Measurements from ENCODE around the gene UGT3A2.

The UGT3A2 gene

DNA sequence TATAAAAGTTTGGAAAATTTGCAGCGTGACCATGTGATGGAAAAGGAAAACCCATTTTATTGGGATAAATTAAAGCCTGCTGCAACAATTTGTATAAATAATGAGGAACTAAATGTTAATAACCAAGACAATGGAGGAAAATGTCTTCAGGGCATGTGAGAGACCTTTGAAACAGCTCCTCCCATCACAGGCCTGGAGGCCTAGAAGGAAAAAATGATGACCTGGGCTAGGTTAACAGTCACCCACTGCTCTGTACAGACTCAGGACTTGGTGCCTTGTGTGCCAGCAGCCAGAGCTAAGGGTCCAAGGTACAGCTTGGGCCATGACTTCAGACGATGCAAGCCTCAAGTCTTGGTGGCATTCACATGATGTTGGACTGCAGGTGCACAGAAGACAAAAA lies 53.5 kb downstream of the UGT3A2 start:
- ATAC-seq: no peak
- TF ChIP-seq BACH2 (CRISPR knock-in tag; IDR thresholded peaks at IDR 0.05; ENCODE audit: borderline replicate concordance) (no peak), CREB5 (CRISPR knock-in tag; IDR thresholded peaks at IDR 0.05; ENCODE audit: low read depth) (no peak), TCF4 (CRISPR knock-in tag; IDR thresholded peaks at IDR 0.05; ENCODE audit: borderline replicate concordance) (no peak), TOX (CRISPR knock-in tag; IDR thresholded peaks at IDR 0.05; ENCODE audit: borderline replicate concordance) (no peak), GLIS3 (CRISPR knock-in tag; IDR thresholded peaks at IDR 0.05) (no peak), ZNF565 (CRISPR knock-in tag; conservative IDR thresholded peaks at IDR 0.05; ENCODE audit: low read depth) (no peak), OSR1 (CRISPR knock-in tag; IDR thresholded peaks at IDR 0.05) (no peak), ARNTL (CRISPR knock-in tag; IDR thresholded peaks at IDR 0.05; ENCODE audit: borderline replicate concordance, low read depth) (no peak), PPARA (CRISPR knock-in tag; IDR thresholded peaks at IDR 0.05; ENCODE audit: borderline replicate concordance) (no peak), ZC3H10 (CRISPR knock-in tag; IDR thresholded peaks at IDR 0.05) (no peak), ESRRG (CRISPR knock-in tag; IDR thresholded peaks at IDR 0.05) (no peak), ISL1 (CRISPR knock-in tag; IDR thresholded peaks at IDR 0.05) (no peak), ZNF70 (CRISPR knock-in tag; IDR thresholded peaks at IDR 0.05) (no peak), POU6F1 (CRISPR knock-in tag; IDR thresholded peaks at IDR 0.05; ENCODE audit: borderline replicate concordance, low read depth) (no peak)
- TF ChIP-seq, protein P1, sequence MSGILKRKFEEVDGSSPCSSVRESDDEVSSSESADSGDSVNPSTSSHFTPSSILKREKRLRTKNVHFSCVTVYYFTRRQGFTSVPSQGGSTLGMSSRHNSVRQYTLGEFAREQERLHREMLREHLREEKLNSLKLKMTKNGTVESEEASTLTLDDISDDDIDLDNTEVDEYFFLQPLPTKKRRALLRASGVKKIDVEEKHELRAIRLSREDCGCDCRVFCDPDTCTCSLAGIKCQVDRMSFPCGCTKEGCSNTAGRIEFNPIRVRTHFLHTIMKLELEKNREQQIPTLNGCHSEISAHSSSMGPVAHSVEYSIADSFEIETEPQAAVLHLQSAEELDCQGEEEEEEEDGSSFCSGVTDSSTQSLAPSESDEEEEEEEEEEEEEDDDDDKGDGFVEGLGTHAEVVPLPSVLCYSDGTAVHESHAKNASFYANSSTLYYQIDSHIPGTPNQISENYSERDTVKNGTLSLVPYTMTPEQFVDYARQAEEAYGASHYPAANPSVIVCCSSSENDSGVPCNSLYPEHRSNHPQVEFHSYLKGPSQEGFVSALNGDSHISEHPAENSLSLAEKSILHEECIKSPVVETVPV (CRISPR knock-in tag; IDR thresholded peaks at IDR 0.05): no peak
- TF ChIP-seq, protein P2, sequence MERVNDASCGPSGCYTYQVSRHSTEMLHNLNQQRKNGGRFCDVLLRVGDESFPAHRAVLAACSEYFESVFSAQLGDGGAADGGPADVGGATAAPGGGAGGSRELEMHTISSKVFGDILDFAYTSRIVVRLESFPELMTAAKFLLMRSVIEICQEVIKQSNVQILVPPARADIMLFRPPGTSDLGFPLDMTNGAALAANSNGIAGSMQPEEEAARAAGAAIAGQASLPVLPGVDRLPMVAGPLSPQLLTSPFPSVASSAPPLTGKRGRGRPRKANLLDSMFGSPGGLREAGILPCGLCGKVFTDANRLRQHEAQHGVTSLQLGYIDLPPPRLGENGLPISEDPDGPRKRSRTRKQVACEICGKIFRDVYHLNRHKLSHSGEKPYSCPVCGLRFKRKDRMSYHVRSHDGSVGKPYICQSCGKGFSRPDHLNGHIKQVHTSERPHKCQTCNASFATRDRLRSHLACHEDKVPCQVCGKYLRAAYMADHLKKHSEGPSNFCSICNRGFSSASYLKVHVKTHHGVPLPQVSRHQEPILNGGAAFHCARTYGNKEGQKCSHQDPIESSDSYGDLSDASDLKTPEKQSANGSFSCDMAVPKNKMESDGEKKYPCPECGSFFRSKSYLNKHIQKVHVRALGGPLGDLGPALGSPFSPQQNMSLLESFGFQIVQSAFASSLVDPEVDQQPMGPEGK (CRISPR knock-in tag; IDR thresholded peaks at IDR 0.05; ENCODE audit: borderline replicate concordance): no peak
- TF ChIP-seq, protein P3, sequence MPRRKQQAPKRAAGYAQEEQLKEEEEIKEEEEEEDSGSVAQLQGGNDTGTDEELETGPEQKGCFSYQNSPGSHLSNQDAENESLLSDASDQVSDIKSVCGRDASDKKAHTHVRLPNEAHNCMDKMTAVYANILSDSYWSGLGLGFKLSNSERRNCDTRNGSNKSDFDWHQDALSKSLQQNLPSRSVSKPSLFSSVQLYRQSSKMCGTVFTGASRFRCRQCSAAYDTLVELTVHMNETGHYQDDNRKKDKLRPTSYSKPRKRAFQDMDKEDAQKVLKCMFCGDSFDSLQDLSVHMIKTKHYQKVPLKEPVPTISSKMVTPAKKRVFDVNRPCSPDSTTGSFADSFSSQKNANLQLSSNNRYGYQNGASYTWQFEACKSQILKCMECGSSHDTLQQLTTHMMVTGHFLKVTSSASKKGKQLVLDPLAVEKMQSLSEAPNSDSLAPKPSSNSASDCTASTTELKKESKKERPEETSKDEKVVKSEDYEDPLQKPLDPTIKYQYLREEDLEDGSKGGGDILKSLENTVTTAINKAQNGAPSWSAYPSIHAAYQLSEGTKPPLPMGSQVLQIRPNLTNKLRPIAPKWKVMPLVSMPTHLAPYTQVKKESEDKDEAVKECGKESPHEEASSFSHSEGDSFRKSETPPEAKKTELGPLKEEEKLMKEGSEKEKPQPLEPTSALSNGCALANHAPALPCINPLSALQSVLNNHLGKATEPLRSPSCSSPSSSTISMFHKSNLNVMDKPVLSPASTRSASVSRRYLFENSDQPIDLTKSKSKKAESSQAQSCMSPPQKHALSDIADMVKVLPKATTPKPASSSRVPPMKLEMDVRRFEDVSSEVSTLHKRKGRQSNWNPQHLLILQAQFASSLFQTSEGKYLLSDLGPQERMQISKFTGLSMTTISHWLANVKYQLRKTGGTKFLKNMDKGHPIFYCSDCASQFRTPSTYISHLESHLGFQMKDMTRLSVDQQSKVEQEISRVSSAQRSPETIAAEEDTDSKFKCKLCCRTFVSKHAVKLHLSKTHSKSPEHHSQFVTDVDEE (CRISPR knock-in tag; IDR thresholded peaks at IDR 0.05): no peak

- TF ChIP-seq TCF4 (CRISPR knock-in tag; IDR thresholded peaks at IDR 0.05; ENCODE audit: borderline replicate concordance) (no peak), ZNF8 (CRISPR knock-in tag; IDR thresholded peaks at IDR 0.05) (no peak), CSDC2 (CRISPR knock-in tag; IDR thresholded peaks at IDR 0.05) (no peak), ZNF70 (CRISPR knock-in tag; IDR thresholded peaks at IDR 0.05) (no peak), ZFP30 (CRISPR knock-in tag; IDR thresholded peaks at IDR 0.05) (no peak), ARNTL (CRISPR knock-in tag; IDR thresholded peaks at IDR 0.05; ENCODE audit: borderline replicate concordance, low read depth) (no peak), ZC3H10 (CRISPR knock-in tag; IDR thresholded peaks at IDR 0.05) (no peak), POU6F1 (CRISPR knock-in tag; IDR thresholded peaks at IDR 0.05; ENCODE audit: borderline replicate concordance, low read depth) (no peak), ISL1 (CRISPR knock-in tag; IDR thresholded peaks at IDR 0.05) (no peak), OSR1 (CRISPR knock-in tag; IDR thresholded peaks at IDR 0.05) (no peak), GLIS3 (CRISPR knock-in tag; IDR thresholded peaks at IDR 0.05) (no peak)
- TF ChIP-seq, protein P2 (CRISPR knock-in tag; IDR thresholded peaks at IDR 0.05; ENCODE audit: borderline replicate concordance): no peak
- TF ChIP-seq, protein P3 (CRISPR knock-in tag; IDR thresholded peaks at IDR 0.05): no peak
- no peak for ATAC-seq
These were observed 57.0 kb downstream of the UGT3A2 start for GRCh38 chr5:36009698-36010097.

Measured in SK-N-SH treated with all-trans-retinoic acid at 6 μM for 48 hours (cell line).